GM18508 (cell line): ENCODE results near the gene SPTY2D1.
A peak's percentile ranks its signal among the peaks of the same experiment; 100 is the strongest.
"Not testable (repeated sequence)": the region's sequence is repeated elsewhere in the genome, so short reads cannot be mapped to it uniquely, and the experiment has no call there.

Experiments used
- ATAC-seq: cut with Tn5 transposase; IDR thresholded peaks from one replicate; pipeline ENCODE4 v1.9.1; 2021; ENCODE audit warnings: moderate number of reproducible peaks; ENCODE audit not compliant: insufficient read depth, unreplicated experiment

The SPTY2D1 gene, protein sequence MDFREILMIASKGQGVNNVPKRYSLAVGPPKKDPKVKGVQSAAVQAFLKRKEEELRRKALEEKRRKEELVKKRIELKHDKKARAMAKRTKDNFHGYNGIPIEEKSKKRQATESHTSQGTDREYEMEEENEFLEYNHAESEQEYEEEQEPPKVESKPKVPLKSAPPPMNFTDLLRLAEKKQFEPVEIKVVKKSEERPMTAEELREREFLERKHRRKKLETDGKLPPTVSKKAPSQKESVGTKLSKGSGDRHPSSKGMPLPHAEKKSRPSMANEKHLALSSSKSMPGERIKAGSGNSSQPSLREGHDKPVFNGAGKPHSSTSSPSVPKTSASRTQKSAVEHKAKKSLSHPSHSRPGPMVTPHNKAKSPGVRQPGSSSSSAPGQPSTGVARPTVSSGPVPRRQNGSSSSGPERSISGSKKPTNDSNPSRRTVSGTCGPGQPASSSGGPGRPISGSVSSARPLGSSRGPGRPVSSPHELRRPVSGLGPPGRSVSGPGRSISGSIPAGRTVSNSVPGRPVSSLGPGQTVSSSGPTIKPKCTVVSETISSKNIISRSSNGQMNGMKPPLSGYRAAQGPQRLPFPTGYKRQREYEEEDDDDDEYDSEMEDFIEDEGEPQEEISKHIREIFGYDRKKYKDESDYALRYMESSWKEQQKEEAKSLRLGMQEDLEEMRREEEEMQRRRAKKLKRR

DNA sequence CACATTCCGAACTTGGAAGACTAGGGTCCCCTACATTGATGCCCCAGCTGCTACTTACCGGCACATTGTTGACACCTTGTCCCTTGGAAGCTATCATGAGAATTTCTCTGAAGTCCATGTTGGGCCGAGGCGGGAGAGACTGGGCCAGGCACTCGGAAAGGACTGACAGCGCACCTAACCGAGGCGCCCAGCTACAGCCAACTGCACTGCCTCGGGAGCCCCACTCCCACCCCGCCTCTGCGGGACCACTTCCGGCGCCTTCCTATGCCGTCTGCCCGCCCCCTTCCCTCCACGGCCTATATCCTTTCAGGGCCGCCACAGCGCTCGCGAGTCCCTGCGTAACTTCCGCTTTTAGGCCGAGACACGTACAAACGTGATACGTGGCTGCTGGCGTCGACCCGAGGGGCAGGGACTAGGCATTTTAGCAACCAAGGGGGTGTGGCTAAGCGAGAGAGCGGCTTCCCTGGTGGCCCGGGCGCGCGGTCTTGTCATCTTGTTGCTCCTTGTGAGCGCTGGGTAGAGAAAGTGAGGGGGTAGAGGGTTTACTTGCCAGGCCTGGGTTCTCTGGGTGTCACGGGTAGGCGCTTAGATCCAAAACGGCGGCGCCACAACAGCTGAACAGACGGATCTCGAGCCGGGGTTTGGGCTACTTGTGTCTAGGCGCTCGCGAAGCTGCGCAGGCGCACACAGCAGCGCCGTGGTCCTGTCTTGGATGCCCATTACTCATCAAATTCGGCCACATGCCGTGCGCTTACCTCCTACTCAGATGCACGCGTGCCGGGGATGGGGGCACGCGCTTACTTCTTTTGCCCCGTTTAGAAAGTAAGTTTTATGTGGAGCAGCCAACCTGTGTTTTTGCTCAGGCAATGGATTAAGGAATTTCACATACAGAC, at the start of gene SPTY2D1:
Gene SPTY2D1 (minus strand): TSS at position 203 of the 893 bp plus-strand sequence. CDS start 85 bp downstream, at position 118.
- peak; percentile 86 for ATAC-seq

DNA sequence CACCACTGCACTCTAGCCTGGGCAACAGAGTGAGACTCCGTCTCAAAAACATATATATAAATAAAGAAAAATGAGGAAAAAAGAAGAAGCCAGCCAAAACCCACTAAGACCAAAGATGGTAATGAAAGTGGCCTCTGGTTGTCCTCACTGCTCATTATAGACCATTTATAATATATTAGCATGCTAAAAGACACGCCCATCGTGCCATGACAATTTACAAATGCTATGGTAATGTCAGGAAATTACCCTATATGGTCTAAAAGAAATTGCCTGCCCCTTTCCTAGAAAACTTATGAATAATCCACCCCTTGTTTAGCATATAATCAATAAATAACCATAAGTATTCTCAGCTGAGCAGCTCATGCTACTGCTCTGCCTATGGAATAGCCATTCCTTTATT, 48.3 kb upstream of the SPTY2D1 start:
- ATAC-seq: no peak

DNA sequence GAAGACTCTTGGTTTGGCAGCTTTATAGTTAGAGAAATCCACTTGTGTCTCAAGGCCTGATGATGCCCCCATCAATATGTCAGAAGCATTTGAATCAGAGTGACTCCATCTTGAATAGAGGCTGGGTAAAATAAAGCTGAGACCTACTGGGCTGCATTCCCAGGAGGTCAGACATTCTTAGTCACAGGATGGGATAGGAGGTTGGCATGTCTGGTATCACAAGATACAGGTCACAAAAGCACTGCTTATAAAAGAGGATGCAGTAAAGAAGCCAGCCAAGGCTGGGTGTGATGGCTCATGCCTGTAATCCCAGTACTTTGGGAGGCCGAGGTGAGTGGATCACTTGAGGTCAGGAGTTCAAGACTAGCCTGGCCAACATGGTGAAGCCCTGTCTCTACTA, 47.8 kb upstream of the SPTY2D1 start:
- not testable (repeated sequence) for ATAC-seq

DNA sequence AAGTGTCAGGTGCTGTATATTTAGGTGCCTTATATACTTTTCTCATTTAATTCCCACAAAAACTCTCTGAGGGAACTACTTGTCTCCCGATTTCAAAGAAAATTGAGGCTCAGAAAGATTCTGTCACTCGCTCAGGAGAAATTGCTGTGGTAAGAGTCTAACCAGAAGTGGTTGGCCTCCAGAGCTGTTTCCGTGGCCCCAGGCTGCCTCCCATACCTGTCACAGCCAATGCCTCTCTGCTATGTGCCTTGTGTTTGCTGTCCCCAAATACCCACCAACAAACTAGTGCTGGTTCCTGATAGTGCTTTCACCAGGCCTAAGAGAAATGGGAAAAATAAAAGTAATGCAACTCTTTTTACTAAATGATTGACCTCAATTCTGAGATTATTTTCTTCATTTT, 43.4 kb upstream of the SPTY2D1 start:
- ATAC-seq: no peak

DNA sequence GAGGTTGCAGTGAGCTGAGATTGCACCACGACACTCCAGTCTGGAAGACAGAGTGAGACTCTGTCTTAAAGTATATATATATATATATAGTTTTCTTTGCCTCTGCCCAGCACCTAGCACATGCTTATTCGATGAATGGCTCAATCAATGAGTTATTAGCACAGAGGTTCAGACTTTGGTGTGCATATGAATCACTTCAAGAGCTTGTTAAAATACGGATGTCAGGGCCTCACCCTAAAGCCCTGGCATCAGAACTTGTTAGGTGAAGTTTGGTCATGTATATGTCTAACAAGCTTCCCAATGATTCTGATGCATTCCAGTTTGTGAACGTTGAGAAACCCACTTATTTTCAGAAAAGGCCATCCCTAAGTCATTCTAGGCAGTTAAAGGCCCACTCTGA, 42.7 kb upstream of the SPTY2D1 start:
- no peak for ATAC-seq

DNA sequence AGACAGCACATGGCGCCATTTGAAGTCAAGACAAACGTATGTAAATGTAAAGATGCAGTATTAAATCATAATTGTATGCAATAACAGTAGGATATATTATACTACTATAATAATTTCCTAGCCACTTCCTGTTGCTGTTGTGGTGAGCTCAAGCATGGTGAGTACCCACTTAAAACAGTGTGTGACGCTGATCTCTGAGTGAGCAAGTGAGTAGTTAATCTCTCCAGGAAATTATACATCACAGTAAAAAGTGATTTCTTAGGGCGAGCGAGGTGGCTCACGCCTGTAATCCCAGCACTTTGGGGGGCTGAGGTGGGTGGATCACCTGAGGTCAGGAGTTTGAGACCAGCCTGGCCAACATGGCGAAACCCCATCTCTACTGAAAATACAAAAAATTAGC, 38.1 kb upstream of the SPTY2D1 start:
- not testable (repeated sequence) for ATAC-seq

DNA sequence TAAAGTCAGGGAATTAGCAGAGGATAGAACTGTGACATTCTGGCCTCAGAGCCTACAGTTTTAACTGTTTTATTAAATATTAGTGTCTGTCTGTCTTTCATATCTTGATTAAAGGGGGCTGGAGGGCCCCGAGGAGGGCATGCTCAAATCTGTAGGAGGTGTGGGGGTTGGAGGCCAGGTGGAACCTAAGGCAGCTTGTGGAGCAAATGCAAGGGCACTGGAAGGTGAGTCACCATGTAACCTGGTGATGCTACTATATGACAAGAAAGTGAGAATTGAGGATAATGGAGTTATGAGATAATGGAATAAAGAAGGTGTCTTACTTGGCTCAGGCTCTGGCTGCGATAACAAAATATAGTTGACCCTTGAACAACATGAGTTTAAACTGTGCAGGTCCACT, 37.1 kb upstream of the SPTY2D1 start:
- ATAC-seq: no peak

DNA sequence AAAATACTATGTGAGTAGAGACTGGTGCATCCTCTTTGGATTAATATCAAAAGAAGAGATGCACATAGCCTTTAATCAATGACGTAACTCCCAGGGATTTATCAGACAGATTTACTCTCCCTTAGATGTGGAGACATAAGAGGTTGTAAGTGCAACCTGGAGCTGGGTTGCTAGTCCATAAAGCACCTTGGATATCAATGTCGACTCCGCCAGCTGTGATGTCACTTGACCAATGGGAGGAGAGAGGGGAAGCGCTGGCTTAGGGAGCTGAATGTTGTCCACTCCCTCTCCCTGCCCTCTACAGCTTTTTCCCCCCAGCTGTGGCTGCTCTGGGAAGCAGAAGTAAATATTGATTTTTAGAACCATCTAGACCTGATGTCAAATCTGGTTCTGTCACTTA, 35.6 kb upstream of the SPTY2D1 start:
- no peak for ATAC-seq

DNA sequence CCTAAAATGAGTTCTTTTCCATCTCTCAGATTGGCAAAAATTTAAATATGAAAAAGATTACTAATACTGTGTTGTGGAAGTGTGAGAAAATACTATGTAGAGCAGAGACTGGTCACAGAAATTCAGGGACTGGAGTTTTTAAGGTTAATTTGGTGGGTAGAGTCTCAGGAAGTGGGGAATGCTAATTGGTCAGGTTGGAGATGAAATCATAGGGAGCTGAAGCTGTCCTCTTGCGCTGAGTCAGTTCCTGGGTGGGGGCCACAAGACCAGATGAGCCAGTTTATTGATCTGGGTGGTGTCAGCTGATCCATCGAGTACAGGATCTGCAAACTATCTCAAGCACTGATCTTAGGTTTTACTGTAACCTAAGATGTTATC, 35.1 kb upstream of the SPTY2D1 start:
- no peak for ATAC-seq

DNA sequence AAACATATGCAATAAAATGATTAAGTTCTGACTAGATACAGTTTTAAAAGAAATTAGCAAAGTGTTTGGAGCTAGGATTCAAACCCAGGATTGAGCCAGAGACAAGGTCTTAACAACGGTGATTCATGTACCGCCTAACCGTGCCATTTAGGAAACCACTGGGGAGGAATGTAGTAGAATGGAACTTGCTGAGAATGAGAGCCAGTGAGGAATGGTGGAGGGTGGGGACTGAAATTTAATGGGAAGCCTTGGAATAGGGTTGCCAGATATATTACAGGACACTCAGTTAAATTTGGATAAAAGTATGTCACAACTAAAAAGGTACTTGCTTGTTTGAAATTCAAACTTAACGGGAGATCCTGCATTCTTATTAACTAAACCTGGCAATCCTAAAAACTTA, 34.0 kb upstream of the SPTY2D1 start:
- ATAC-seq: no peak

DNA sequence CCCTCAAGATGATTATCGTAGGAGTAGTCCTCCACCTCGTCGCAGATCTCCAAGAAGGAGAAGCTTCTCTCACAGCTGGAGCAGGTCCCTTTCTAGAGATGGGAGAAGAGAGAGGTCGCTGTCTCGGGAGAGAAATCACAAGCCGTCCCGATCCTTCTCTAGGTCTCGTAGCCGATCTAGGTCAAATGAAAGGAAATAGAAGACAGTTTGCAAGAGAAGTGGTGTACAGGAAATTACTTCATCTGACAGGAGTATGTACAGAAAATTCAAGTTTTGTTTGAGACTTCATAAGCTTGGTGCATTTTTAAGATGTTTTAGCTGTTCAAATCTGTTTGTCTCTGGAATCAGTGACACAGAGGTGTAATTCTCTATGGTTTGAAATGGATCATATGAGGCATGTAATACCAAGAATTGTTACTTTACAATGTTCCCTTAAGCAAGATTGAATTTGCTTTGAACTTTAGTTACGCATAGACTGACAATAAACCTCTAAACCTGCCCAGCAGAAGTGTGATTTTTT, 31.3 kb upstream of the SPTY2D1 start:
- ATAC-seq: not testable (repeated sequence)

DNA sequence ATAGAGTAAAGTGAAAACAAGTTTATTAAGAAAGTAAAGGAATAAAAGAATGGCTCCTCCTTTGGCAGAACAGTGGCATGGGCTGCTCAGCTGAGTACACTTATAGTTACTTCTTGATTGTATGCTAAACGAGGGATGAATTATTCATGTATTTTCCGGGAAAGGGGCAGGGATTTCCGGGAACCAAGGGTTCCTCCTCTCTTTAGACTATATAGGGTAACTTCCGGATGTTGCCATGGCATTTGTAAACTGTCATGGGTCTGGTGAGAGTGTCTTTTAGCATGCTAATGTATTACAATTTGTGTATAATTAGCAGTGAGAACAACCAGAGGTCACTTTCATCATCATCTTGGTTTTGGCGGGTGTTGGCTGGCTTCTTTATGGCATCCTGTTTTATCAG, 23.5 kb upstream of the SPTY2D1 start:
- no peak for ATAC-seq

DNA sequence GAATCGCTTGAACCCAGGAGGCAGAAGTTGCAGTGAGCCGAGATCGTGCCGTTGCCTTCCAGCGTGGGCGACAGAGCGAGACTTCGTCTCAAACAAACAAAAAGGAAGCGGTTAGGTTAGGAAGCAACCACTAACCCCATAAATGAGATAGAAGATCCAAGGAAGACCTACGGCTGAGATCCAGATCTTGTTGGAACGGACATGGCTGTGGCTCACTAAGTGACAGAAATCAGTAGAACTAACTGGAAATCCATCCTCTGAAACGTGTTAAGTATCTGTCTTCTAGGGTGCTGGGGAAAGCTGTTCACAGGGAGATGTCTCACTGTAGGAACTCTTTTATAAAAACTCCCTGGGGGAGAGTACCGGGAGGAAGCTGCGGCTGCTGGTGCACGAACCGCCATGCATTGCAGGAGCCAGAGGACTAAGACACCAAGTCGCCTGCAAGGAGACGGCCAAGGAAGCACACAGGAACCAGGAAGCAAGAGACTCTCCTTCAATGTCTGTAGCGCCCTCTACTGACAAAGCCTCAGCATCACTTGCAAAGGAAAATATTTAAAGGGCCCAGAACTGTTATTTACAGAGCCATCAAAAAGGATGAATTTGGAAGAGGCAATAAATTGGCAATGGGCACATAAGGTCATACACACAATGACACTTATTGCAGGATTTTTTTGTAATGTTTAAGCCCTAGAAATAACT, 16.9 kb upstream of the SPTY2D1 start:
- ATAC-seq: no peak

DNA sequence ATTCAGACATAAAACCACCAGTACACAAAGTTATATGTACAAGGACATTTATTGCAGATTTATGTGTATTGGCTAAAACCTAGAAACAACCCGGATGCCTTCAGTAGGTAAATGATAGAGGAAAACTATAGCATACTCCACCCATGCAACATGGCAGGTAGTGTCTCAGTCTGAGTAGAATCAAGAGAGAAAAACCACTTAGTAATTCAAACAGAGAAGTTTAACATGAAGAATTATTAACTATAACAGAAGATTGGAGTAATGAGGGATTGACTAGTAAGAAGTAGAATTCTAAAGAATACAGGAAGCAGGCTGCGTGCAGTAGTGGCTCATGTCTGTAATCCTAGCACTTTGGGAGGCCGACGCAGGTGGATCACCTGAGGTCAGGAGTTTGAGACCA, 16.2 kb upstream of the SPTY2D1 start:
- ATAC-seq: no peak

DNA sequence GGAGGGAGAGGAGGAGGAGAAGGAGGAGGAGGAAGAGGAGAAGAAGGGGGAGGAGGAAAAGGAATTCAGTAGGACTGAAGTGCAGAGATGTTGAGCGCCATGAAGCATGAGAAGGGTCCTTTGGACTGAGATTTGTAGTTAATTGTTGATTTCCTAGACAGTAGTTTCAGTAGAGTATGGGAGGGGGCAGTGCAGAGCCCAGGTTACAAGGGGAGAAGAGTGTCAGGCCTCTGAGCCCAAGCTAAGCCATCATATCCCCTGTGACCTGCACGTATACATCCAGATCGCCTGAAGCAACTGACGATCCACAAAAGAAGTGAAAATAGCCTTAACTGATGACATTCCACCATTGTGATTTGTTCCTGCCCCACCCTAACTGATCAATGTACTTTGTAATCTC, 8.9 kb upstream of the SPTY2D1 start:
- not testable (repeated sequence) for ATAC-seq

DNA sequence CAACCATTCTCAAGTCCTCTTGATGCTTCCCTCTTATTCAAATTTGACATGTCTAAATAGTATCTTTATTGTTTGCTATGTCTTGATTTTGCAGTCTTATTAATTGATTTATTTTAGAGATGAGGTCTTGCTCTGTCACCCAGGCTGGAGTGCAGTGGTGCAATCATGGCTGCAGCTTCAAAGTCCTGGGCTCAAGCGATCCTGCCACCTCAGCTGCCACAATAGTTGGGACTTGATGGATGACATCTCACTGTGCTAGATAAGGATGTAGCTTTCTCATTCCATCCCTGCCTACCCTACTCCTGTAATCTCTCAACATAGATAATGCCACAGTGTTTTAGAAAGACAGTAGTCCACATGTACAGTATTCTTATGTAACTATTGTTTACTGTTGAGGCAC, 7.5 kb upstream of the SPTY2D1 start:
- no peak for ATAC-seq

DNA sequence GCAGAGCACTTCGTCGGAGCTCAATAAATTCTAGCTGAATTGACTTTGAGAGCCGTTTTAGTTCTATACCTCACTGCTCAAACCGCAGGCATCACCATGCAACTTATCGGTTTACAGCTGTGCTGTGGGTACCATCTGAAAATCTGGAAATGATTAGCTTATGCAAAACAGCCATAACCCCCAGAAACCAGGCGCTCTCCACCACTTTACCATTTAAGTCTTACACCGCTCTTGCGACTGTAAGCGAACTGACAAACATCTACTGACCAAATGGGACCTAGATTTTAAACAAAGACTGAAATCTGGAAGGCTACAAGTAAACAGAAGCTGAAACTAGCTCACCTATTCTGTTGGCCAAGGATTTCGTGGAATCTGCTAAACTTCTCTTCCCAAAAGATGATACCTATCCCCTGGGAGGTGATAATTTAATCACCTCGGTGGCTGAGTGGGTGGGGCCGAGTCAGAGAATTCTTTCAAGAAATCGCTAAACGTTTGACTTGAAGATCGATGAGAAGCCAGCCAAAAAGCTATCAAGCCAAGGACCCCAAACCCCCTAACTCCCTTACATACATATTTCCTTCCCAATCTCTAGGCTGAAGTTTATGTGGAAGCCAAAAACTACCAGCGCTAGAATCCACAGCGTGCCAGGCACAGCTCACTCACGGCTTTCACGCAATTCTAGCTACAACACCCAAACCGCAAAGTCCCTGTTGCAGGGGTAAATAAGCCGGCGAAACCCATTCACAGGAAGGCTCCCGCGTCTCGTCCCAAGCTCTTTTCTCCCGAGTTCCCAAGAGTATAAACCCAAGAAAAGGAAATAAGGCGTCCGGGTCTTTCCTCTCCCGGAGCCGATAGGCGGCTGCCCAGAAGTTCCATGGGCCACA, 644 bp downstream of the SPTY2D1 start:
- peak; percentile 59 for ATAC-seq

DNA sequence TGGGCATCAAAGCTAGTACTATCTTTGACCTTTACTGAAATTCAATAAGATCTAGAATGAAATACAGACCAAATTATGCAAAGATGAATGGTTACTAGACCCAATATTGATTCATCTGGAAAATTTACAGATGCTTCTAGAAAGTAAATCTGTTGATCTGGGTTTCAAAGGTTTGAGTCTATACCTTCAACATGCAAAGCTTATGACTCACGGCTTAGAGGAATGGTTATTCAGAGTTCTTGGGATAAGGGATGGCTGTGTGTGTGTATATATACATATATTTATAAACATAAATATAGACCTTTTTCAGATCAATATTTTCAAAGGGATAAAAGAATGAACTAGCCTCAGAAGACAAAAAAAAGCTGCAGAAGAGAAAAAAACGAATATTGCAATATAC, 1.3 kb downstream of the SPTY2D1 start:
- ATAC-seq: no peak

DNA sequence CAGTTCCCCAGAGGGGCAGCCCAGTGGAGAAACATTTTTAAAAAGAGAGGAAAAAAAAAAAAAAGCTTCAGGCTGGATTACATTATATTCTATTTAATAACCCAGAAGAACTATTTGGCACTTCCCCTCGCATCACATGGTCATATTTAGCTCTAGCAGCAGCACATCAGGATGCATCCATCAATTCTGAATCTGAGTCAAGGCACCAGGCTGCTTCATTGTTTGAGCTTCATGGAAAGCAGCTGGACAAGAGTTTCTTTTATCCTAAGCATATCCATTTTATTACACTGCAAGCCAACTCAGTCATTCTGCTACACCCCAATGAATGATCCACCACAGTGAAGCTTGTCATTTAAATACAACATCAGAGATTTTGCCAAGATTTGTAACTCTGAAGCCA, 10.0 kb downstream of the SPTY2D1 start:
- no peak for ATAC-seq
